Activated naive CD8-positive, alpha-beta T cell treated with anti-CD3 and anti-CD28 coated beads, Interleukin-2, amount 50 U/mL, for 16 hours (primary cell): ENCODE results near the gene SIL1.

ENCODE experiments used
- DNase-seq: peaks from one replicate; pipeline ENCODE4 v3.0.0-alpha.2; 2020; ENCODE audit warnings: low read depth, low spot score

The SIL1 gene

GRCh38 chr5:139110526-139111168 is 87.5 kb downstream of the SIL1 start:
- DNase-seq: no peak

GRCh38 chr5:139108063-139108824 is 89.9 kb downstream of the SIL1 start:
- no peak for DNase-seq

GRCh38 chr5:139105621-139106071 is 92.5 kb downstream of the SIL1 start:
- DNase-seq: no peak

DNA sequence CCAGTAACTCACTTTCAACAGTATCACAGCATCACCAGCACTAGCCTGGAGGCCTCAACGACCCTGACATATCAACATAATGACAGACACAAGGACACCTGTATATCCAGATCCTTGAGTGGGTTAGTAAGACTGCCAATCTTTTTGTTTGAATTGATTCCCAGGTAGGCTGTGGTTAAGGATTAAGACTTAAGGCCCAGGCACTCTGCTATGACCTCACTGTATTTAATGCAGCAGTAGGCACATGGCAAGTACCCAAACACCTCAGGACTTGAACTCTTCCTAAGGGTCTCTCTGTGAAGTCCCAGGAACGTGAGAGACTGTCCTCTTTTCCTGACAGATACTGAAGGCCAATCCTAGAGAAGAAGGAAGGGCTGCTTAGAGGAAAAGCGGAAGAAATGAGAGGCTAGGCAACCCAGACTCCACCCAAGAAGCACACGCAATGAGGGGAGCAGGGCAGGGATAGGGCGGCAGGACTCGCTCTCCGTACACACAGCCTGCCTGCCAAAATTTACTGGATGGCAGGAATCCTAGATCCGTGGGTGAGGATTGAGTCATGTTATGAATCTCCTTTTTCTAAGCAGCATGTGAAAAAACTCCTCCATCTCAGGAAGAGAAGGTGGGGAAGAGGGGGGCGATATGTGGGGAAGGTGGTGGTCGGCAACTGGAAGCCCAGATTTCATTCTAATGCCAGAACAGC is 93.4 kb downstream of the SIL1 start:
- DNase-seq: no peak

GRCh38 chr5:139103762-139104161 is 94.4 kb downstream of the SIL1 start:
- no peak for DNase-seq

DNA sequence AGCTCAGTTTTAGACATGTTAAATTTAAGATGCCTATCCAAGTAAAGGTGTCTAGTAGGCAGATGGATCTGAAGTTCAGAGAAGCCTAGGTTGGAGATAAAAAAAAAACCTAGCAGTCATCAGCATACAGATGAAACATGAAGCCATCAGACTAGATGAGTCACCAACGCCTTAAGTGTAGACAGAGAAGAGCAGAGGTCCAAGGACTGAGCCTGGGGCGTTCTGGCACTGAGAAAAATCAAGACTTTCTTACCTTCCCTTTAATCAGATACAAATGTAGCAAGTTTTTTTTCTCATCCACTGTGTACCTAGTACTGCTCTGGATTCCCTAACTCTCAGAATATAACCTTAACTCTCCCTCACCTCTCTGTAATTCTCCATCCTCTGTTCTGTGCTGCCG is 97.3 kb downstream of the SIL1 start:
- DNase-seq: no peak

DNA sequence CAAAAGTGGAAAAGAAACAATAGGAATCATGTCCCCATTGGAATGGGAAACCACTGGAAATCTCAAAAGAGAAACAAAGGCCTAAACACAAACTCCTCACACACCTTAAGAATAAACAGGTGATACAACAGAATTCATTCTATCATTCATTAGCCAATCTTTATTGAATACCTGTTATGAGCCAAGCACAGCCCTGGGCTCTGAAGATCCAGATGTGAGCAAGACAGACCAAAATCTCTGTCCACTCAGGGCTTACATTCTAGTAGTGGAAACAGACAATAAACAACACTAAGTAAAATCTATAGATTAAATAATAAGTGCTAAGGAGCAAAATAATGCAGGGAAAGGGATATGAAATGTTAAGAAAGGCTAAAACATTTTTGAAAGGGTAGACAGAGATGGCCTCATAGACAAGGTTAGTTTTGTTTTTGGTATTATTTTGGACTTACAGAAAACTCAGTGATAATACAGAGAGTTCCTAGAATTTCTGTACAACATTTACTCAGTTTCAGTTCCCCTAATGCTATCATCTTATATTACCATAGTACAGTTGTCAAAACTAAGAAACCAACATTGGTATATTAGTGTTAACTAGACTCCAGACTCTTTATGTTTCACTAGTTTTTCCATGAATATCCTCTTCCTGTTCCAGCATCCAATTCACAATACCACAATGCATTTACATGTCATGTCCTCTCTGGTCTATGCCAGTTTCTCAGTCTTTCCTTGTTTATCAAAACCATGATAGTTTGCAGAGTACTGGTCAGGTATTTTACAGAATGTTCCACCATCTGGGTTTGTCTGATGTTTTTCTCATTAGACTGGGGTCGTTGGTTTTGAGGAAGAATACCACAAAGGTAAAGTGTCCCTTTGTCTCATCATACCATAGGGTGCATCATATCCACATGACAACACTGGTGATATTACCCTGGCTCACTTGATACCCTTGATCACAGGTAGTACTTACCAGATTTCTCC is 103.7 kb downstream of the SIL1 start:
- DNase-seq: no peak

GRCh38 chr5:139092741-139093343 is 105.3 kb downstream of the SIL1 start:
- DNase-seq: no peak

DNA sequence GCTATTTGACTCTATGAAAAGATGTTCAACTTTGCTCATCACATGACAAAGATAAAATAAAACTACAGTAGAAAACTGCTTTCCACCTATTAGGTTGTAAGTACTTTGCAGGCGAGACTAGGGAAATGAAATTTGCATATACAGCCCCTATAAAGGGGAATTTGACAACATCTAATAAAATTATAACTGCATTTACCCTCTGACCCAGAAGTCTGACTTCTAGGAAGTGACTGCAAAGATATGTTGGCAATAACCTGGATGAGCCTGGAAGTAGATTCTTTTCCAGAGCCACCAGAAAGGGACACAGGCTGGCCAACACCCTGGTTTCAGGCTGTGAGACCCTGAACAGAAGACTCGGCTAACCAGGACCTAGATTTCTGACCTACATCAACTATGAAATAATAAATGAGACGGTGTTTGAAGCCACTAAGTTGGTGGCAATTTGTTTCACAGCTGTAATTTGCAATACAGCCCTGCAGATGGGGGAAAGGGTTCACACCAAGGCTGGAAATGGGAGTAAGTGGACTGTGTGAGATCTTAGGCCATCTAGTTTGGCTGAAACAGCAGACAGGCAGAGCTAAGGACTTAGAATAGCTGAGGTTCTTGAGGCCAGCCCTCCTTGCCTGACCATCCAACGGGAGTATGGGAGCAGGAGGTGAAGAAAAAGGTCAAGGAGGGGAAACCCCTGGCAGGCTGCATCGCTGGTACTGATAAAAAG is 106.6 kb downstream of the SIL1 start:
- no peak for DNase-seq

- no peak for DNase-seq
Observed at GRCh38 chr5:139090581-139090980, 107.6 kb downstream of the SIL1 start.

DNA sequence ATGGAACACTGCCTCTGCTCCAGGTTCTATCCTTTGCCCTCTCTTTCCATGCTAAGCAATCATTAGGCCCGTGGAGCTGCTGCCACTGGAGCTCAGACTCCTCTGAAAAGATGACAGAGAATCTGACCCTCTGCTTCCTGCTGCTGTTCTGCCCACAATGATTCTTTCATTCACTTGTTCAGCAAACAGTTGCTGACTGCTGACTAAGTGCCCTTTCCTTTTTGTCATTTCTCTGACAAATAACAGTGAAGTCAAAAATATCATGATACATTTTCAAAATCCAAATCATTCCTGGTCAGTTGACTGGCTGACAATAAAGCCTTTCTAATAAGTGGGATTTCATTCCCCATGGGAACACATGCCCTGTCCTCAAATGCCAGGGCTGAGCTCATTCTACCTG is 110.1 kb downstream of the SIL1 start:
- no peak for DNase-seq

DNA sequence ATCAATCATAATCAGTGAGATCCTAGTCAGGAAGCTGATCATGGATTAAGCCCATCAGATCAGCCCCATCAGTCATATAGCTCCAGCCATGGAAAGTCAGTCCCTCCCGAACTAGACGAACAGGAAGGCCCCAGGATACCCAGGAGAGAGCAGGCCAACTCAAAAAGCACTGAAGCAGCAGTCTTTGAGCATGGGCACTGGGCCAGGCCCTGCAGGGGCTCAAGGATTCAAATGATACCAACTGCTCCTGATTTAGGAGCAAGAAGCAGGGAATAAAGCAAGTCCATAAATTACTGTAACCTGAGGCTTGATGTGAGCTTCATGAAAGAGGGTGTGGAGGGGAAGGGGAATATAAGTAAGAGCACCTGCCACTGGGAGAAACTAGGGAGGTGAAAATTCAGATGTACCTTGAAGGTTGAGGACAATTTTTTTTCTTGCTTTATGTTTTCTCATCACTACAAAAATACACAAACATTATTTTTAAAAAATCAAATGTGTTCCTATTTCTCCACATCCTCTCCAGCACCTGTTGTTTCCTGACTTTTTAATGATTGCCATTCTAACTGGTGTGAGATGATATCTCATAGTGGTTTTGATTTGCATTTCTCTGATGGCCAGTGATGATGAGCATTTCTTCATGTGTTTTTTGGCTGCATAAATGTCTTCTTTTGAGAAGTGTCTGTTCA is 115.2 kb downstream of the SIL1 start:
- DNase-seq: no peak

GRCh38 chr5:139079991-139080610 is 118.1 kb downstream of the SIL1 start:
- DNase-seq: no peak

DNA sequence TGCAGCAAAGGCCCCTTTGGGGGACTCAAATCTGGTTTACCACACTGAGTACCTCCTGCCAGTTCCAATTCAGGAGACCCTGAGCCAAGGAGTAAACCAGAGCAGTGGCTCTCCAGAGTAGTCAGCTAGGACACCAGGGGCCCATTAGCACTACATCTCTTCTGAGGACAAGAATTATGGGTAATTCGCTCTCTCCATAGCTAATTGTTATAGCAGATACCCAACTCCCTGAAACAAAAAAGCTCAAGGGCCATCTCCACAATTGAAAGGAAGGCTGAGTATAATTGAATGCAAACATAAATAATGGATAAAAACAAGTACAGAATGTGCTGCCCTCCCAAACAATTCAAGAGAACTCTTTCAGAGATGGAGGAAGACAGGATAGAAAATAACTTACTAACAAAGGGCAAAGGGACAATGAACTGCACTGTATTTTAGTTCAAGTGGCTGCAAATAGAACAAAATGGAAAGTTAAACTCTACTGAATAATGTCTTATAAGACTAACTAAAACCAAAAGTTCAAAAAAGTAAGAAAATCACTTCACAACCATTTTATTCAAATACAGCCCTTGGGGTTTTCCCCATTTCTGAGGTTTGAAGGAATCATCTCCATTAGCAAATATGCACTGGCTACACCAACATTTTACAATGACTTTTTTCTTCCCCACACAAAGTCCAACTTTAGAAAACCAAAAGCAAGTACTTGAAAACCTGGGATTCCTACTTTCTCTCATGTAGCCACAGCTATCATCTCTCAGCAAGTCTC is 118.8 kb downstream of the SIL1 start:
- no peak for DNase-seq

GRCh38 chr5:139078345-139078744 is 119.8 kb downstream of the SIL1 start:
- no peak for DNase-seq

GRCh38 chr5:139077899-139078298 is 120.3 kb downstream of the SIL1 start:
- DNase-seq: no peak

- DNase-seq: no peak
Observed at GRCh38 chr5:139076111-139076510, 122.1 kb downstream of the SIL1 start.
